COR-L47 (cell line): ENCODE data around the gene ARID3B.

Experiments
- DNase-seq: peaks from one replicate; lab custom pipeline; 2025; lab: John Stamatoyannopoulos, UW

The ARID3B gene

DNA sequence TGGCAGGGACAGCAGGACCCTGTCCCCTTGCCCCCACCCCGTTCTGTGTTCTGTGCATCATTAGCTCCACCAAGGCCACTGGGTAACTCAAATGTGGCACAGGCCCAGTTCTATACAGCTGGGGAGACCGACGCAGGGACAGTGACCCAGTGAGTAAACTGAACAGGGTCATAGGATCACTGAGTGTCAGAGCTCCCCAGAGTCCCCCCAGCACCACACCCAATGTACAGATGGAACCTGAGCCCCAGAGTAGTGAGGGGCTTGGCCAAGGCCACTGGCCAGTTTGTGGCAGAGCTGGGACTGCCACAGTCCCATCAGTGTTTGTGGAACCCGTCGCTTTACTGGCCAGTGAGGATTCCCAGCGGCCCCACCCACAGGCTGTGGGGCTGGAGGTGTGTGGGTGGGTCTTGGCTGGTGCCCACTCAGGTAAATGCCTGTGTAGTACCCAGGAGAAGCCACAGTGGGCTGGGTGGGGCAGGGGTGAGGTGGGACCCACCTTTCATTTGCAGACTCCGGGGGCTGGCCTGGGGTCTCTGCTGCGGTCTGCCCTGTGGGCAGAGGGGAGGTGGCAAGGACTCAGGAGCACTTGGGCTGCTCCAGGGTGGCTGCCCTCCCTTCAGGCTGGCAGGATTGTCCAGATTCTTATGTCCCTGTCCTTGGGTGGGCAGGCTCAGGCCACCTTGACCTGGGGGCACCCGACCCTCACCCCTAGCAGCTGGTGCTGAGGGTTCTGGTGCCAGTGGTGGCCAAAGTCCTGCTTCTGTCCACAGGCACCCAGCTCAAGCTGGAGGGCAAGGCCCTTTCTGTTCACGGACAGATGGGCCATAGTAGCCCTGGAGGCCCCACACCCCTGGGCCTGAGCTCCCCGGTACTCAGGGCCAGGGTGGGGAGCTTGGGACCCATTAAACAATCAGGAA is 63.0 kb downstream of the ARID3B start:
- no peak for DNase-seq

DNA sequence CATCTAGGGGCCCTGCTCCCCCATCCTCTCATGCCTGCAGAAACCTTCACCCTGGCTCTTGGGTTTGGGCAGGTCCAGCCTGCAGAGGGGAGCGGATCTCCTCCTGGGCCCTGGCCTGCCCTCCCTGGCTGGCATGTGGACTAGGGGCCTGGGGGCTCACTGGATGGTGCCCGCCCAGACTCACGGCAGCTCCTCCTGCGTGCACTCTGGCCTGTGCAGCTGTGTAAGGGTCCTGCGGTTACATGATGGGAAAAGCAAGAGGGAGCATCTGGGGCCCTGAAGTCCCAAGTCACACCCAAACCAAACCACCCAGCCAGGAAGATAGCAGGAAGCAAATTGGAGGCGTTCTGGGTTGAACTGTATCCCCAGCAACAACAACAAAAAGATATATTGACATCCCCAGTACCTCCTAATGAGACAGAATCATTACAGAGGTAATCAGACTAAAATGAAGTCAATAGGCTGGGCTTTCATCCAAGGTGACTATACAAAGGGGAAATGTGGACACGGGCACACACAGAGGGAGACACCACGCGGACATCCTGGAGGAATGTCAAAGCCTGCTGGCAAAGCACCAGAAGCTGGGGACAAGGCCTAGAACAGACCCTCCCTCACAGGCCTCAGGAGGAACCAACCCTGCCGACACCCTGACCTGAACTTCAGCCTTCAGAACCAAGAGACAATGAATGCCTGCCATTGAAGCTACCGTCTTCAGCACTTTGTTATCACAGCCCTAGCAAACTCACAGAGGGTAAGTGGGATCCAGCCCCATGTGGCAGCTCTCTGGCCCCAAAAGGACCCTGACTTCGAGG is 64.2 kb downstream of the ARID3B start:
- peak; percentile 97 for DNase-seq

- no peak for DNase-seq
Measured at GRCh38 chr15:74605795-74606150, 64.8 kb downstream of the ARID3B start.

- peak; percentile 58 for DNase-seq
Measured at GRCh38 chr15:74608786-74609185, 67.8 kb downstream of the ARID3B start.

GRCh38 chr15:74609938-74610301 is 68.9 kb downstream of the ARID3B start:
- no peak for DNase-seq

DNA sequence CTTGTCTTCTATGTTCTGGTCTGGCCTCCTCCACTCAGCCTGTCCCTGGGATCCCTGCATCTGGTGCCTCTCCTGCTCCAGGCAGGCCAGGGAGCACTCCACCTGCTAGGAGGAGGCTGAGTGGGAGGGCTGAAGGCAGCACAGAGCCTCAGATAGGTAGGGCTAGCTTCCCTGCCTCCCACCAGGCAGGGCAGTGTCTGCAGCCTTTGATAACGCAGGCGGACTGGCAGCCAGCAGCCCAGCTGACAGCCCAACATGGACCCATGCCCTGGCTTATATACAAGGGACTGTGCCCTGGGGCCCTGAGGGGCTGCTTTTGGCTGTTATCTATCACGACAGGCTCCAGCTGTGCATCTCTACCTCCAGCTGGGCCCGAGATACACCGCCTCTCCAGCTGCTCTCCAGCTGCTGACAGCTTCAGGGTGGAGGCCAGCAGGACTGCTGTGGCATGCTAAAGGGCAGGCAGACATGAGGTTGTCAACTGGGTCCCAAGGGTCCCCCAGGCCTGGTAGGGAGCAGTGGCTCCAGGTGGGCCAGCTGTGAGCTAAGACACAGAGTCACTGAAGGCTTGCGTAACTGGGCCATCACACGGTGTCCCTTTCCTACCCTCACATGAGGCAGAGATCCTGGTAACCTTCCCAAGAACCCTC is 69.4 kb downstream of the ARID3B start:
- no peak for DNase-seq

GRCh38 chr15:74611341-74611740 is 70.3 kb downstream of the ARID3B start:
- DNase-seq, result no peak

DNA sequence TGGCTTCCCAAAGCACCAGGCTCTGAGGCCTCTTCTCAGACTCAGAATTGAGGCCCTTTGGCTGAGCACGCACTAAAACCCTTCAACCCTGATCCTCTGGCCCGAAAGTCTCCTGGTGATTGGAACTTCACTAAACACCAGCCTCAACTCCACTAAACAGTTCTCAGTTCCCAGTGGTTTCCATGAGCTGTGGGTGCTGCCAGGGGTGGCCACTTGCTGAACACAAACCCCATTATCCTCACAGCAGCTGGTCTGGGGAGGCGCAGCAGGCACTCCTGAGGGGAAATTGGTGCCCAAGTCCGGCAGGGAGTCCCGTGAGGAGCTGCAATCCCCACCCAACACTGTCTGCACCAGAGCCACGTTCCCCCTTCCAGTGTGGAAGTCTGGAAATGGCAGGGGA is 70.8 kb downstream of the ARID3B start:
- DNase-seq, result no peak

- DNase-seq, result no peak
Measured at GRCh38 chr15:74612677-74613076, 71.7 kb downstream of the ARID3B start.

GRCh38 chr15:74613089-74613952 is 72.3 kb downstream of the ARID3B start:
- no peak for DNase-seq

GRCh38 chr15:74613953-74614743 is 73.1 kb downstream of the ARID3B start:
- DNase-seq, result no peak

DNA sequence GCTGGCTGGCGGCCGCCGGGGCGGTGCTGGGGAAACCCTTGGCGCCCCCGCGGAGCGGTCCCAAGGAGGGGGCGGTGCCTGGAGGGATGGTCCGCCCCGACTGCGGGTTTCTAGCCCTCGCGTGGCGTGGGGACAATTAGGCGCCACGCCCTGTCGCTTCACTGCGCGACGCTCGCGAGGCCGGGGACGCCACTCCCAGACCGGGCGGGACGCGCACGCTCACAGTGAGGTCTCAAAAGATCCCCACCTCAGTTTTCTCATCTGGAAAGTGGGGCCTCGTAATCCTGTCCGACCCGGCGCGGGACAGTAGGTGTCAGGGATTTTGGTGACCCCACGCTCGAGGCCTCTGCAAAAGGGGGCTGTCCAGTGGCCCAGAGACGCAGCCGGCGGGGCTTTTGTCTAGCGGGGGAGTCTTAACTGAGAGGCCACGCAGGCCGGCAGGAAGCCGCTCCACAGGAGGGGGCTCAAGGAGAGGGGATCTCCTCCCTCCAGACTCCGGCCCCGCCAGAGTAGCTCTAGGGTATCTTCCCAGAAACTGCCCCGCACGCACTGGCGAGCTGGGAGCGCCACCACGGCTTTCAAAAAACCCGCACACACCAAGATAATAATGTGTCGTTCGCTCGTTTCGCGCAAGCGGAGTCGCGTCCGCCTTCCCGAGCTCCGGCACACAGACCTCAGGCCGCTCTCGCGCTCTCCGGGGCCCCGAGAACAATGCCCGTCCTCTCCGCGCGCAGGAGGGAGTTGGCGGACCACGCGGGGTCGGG is 73.9 kb downstream of the ARID3B start:
- peak; percentile 72 for DNase-seq

- DNase-seq, result peak; percentile 96
Measured at GRCh38 chr15:74615508-74616365, 74.7 kb downstream of the ARID3B start, which contains the start of gene CLK3. CLK3 (plus strand) TSS chr15:74615836; CDS start chr15:74619197, 3,361 bp downstream.

- peak; percentile 65 for DNase-seq
Measured at GRCh38 chr15:74616366-74616939, 75.4 kb downstream of the ARID3B start.

GRCh38 chr15:74616996-74617395 is 76.0 kb downstream of the ARID3B start:
- no peak for DNase-seq

DNA sequence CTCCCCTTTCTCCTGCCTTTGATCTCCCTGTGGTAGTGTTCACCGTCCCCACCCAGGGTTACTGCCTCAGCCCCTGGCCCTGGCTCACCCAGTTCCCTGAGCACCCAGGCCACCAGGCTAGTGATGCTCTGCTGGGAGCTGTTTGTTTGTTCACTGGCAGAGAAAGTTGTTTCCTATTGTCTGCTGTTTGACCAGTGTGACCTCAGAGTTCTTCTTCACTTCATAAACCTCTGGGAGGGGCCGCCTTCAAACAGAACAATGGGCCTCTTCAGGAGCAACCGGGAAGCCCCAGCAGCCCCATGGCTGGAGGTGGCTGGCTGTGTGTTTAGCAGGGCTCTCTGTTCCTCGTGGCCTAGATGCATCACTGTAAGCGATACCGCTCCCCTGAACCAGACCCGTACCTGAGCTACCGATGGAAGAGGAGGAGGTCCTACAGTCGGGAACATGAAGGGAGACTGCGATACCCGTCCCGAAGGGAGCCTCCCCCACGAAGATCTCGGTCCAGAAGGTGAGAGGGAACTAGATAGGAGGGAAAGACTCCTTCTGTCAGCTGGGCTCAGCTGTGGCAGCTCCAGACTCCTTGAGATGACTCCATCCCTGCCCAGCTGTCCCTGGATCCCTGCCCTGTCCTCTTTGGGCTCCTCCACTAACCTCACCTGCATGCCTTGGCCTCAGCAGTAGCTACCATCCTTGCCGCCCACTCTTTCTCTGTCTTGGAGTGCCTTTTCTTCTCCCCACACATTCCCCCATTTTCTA is 78.0 kb downstream of the ARID3B start:
- no peak for DNase-seq

- DNase-seq, result no peak
Measured at GRCh38 chr15:74619916-74620635, 79.1 kb downstream of the ARID3B start.
